T-helper 2 cell treated with Interferon-gamma antibody and Interleukin-4, amounts not matched to agents 100 ng/mL and 5 ng/mL, for 36 hours (primary cell): Measurements from ENCODE around the gene COPS7B. TPM values are rescaled to one million over a fixed set of nuclear protein-coding genes. Genes with fewer than 3 reads are reported as not detected.
"Not testable (repeated sequence)": the region's sequence is repeated elsewhere in the genome, so short reads cannot be mapped to it uniquely, and the experiment has no call there.

ENCODE experiments used
- intact Hi-C: fragments of 100-400 bp; cut with micrococcal nuclease; formaldehyde crosslinking; loops from one replicate; pipeline ENCODE4 v1.15.1; 2023
- total RNA-seq: library from RNA; stranded (reverse); gene quantifications from 2 replicates; pipeline ENCODE4 v1.2.3, GENCODE V29; 2022

The COPS7B gene
- total RNA-seq: 50.6 and 51.0 TPM in 2 replicates

GRCh38 chr2:231786177-231786916 is at the start of gene COPS7B:
Gene COPS7B, plus strand, starts transcription at chr2:231786445. Its CDS starts 2,126 bp downstream, at chr2:231788571.
- intact Hi-C loops: loop anchor here (1.0 to 2.0 kb wide), 2 partner anchors 173 to 764 kb away; partner anchors contain the start of genes EIF4E2 and TIGD1

- intact Hi-C loops: no loop called here
Observed at GRCh38 chr2:231737761-231738160, 48.5 kb upstream of the COPS7B start.

GRCh38 chr2:231743376-231744116 is 42.7 kb upstream of the COPS7B start:
- intact Hi-C loops: no loop called here

GRCh38 chr2:231745303-231746038 is 40.8 kb upstream of the COPS7B start:
- intact Hi-C loops: no loop called here

- intact Hi-C loops: not testable (repeated sequence)
Observed at GRCh38 chr2:231748153-231748896, 37.9 kb upstream of the COPS7B start.

GRCh38 chr2:231749016-231749415 is 37.2 kb upstream of the COPS7B start:
- intact Hi-C loops: not testable (repeated sequence)

GRCh38 chr2:231751042-231751815 is 35.0 kb upstream of the COPS7B start:
- intact Hi-C loops: no loop called here

GRCh38 chr2:231752061-231752460 is 34.2 kb upstream of the COPS7B start:
- intact Hi-C loops: no loop called here

- intact Hi-C loops: no loop called here
Observed at GRCh38 chr2:231761735-231762134, 24.5 kb upstream of the COPS7B start.

GRCh38 chr2:231764124-231764523 is 22.1 kb upstream of the COPS7B start:
- intact Hi-C loops: no loop called here

- intact Hi-C loops: no loop called here
Observed at GRCh38 chr2:231764760-231765159, 21.5 kb upstream of the COPS7B start.

- intact Hi-C loops: no loop called here
Observed at GRCh38 chr2:231765496-231765929, 20.7 kb upstream of the COPS7B start.

GRCh38 chr2:231769170-231770136 is 16.8 kb upstream of the COPS7B start:
- intact Hi-C loops: no loop called here

GRCh38 chr2:231780123-231780908 is 5.9 kb upstream of the COPS7B start:
- intact Hi-C loops: loop anchor here (5.0 kb wide), 2 partner anchors 182 to 537 kb away; partner anchors contain the start of gene DIS3L2

GRCh38 chr2:231780909-231781797 is 5.1 kb upstream of the COPS7B start, which contains the start of gene PDE6D:
Gene PDE6D, minus strand, starts transcription at chr2:231781282. Its CDS starts 168 bp downstream, at chr2:231781114.
- intact Hi-C loops: loop anchor here (1.0 to 5.0 kb wide), 8 partner anchors 75 to 725 kb away; partner anchors contain the start of genes DIS3L2, NCL and PSMD1

GRCh38 chr2:231781798-231782726 is 4.2 kb upstream of the COPS7B start:
- intact Hi-C loops: loop anchor here (1.0 to 5.0 kb wide), 8 partner anchors 76 to 726 kb away; partner anchors contain the start of genes DIS3L2, NCL and PSMD1
